HepG2 (cell line): Measurements from ENCODE around the gene DDX46. TPM values are rescaled to one million over a fixed set of nuclear protein-coding genes. Genes with fewer than 3 reads are reported as not detected.

Experiments
- ADNP ChIP-seq: sonication (generic); formaldehyde crosslinking; IDR thresholded peaks from 2 replicates; pipeline ENCODE4 v1.4.0; 2020; ENCODE audit warnings: missing genetic modification reagents
- ATF1 ChIP-seq: IDR thresholded peaks from 2 replicates; pipeline ENCODE4 v1.6.1; 2016; ENCODE audit warnings: mild to moderate bottlenecking, control low read depth
- ELF4 ChIP-seq: sonication (generic); formaldehyde crosslinking; IDR thresholded peaks from 2 replicates; pipeline ENCODE4 v1.5.0; 2020; ENCODE audit warnings: missing genetic modification reagents, mild to moderate bottlenecking, moderate library complexity, borderline replicate concordance
- IKZF4 ChIP-seq: sonication (generic); formaldehyde crosslinking; IDR thresholded peaks from 2 replicates; pipeline ENCODE4 v1.5.1; 2020; ENCODE audit warnings: borderline replicate concordance, mild to moderate bottlenecking, low read depth, missing genetic modification reagents; ENCODE audit errors: not compliant biosample characterization
- MAZ ChIP-seq, 2 experiments: sonication (generic) in 1 of 2; formaldehyde crosslinking in 1 of 2; IDR thresholded peaks; 2 replicates each; pipeline versions ENCODE4 v1.5.0 to v1.6.1; 2012 to 2020; ENCODE audit warnings: low read depth in 2 of 2, mild to moderate bottlenecking in 2 of 2, borderline replicate concordance in 1 of 2, improper control_type of control experiment in 1 of 2, low read length in 1 of 2, missing genetic modification reagents in 1 of 2, moderate library complexity in 1 of 2
- MNT ChIP-seq: fragments of 450-650 bp; IDR thresholded peaks from 2 replicates; pipeline ENCODE4 v1.6.1; 2016
- PAXIP1 ChIP-seq: sonication (generic); formaldehyde crosslinking; conservative IDR thresholded peaks from 2 replicates; pipeline ENCODE4 v1.4.0; 2020; ENCODE audit warnings: mild to moderate bottlenecking, missing genetic modification reagents, moderate library complexity
- PRMT3 ChIP-seq: sonication (generic); formaldehyde crosslinking; IDR thresholded peaks from 2 replicates; pipeline ENCODE4 v1.8.1; 2022; ENCODE audit warnings: low read depth, mild to moderate bottlenecking, moderate library complexity, missing genetic modification reagents, borderline replicate concordance
- RARA ChIP-seq: IDR thresholded peaks from 2 replicates; pipeline ENCODE4 v1.6.1; 2016; ENCODE audit warnings: missing genetic modification reagents, missing compliant biosample characterization
- UBTF ChIP-seq: sonication (generic); formaldehyde crosslinking; IDR thresholded peaks from 2 replicates; pipeline ENCODE4 v1.4.0; 2020; ENCODE audit warnings: mild to moderate bottlenecking, missing genetic modification reagents
- ZNF280B ChIP-seq: sonication (generic); formaldehyde crosslinking; IDR thresholded peaks from 2 replicates; pipeline ENCODE4 v1.5.0; 2020; ENCODE audit warnings: missing genetic modification reagents, mild to moderate bottlenecking, borderline replicate concordance
- ZNF710 ChIP-seq: sonication (generic); formaldehyde crosslinking; IDR thresholded peaks from 2 replicates; pipeline ENCODE4 v1.5.0; 2020; ENCODE audit warnings: mild to moderate bottlenecking, missing genetic modification reagents, borderline replicate concordance
- ZSCAN29 ChIP-seq: sonication (generic); formaldehyde crosslinking; conservative IDR thresholded peaks from 2 replicates; pipeline ENCODE4 v1.4.0; 2020; ENCODE audit warnings: mild to moderate bottlenecking, missing genetic modification reagents
- ZSCAN31 ChIP-seq: sonication (generic); formaldehyde crosslinking; IDR thresholded peaks from 2 replicates; pipeline ENCODE4 v1.5.0; 2020; ENCODE audit warnings: low read depth, mild to moderate bottlenecking, missing genetic modification reagents
- ZSCAN9 ChIP-seq: IDR thresholded peaks from 2 replicates; pipeline ENCODE4 v1.6.1; 2016; ENCODE audit warnings: borderline replicate concordance
- polyA plus RNA-seq, 8 experiments: library from polyadenylated mRNA; depleted of rRNA in 3 of 8; stranded (reverse) in 7 of 8; unstranded in 1 of 8; fragments of >200 nt; fragmentation: Illumina TruSeq in 4 of 8; extraction: Trizol in 4 of 8; gene quantifications; 2 replicates each; pipeline versions ENCODE4 v1.2.1 to v1.2.3, GENCODE V29; 2011 to 2016; ENCODE audit warnings: low read depth in 4 of 8, missing spikeins in 1 of 8, mixed read lengths in 1 of 8; ENCODE audit not compliant: insufficient read depth in 1 of 8
- total RNA-seq, 5 experiments: library from RNA; depleted of rRNA; stranded (reverse); fragments of >200 nt; fragmentation: Illumina TruSeq; extraction: Trizol; gene quantifications; 2 replicates each; pipeline ENCODE4 v1.2.3, GENCODE V29; 2016; ENCODE audit warnings: low read depth in 1 of 5

Gene DDX46
- total and polyA plus RNA-seq, 2 of the 13 experiments (the other 11 are each of a cell fraction or from before 2014, with no cell fraction given) = 27.3 to 59.3 TPM

- peak; percentile 99 for TF ChIP-seq UBTF
- TF ChIP-seq ZSCAN9 (CRISPR knock-in tag) = peak; percentile 76; the same call in 1 of the 2 replicates
- TF ChIP-seq ZSCAN29 = peak; percentile 76; the same call in 1 of the 2 replicates
- peak; percentile 82 for TF ChIP-seq ZNF710 (CRISPR knock-in tag)
- no peak for TF ChIP-seq MAZ (IDR thresholded peaks at IDR 0.05; ENCODE audit: borderline replicate concordance, low read depth, low read length)
- TF ChIP-seq MAZ (CRISPR knock-in tag; IDR thresholded peaks at IDR 0.05; ENCODE audit: low read depth) = peak; percentile 87
- 0 out of 2 replicates have a peak, but pooled peaks have one; percentile 51 for TF ChIP-seq PRMT3 (CRISPR knock-in tag)
- no peak for TF ChIP-seq IKZF4 (CRISPR knock-in tag)
- TF ChIP-seq RARA = peak; percentile 64
- no peak for TF ChIP-seq ADNP (CRISPR knock-in tag)
- TF ChIP-seq ELF4 (CRISPR knock-in tag) = peak; percentile 84; the same call in 1 of the 2 replicates
- TF ChIP-seq PAXIP1 = peak; percentile 57
- no peak for TF ChIP-seq ATF1 (CRISPR knock-in tag)
- TF ChIP-seq ZSCAN31 = peak; percentile 90
- TF ChIP-seq MNT = no peak
- peak; percentile 84; the same call in 1 of the 2 replicates for TF ChIP-seq ZNF280B (CRISPR knock-in tag)
These were observed 115.6 kb downstream of the DDX46 start, which contains the start of gene TXNDC15 (continued) for GRCh38 chr5:134873987-134874830.
